ENCODE results near the gene FGF21. TPM values are rescaled to one million over a fixed set of nuclear protein-coding genes. Genes with fewer than 3 reads are reported as not detected.
"Not testable (repeated sequence)": the region's sequence is repeated elsewhere in the genome, so short reads cannot be mapped to it uniquely, and the experiment has no call there.

Gene FGF21
- total RNA-seq, 1 experiment from 2014 or later: 3.0 TPM

DNA sequence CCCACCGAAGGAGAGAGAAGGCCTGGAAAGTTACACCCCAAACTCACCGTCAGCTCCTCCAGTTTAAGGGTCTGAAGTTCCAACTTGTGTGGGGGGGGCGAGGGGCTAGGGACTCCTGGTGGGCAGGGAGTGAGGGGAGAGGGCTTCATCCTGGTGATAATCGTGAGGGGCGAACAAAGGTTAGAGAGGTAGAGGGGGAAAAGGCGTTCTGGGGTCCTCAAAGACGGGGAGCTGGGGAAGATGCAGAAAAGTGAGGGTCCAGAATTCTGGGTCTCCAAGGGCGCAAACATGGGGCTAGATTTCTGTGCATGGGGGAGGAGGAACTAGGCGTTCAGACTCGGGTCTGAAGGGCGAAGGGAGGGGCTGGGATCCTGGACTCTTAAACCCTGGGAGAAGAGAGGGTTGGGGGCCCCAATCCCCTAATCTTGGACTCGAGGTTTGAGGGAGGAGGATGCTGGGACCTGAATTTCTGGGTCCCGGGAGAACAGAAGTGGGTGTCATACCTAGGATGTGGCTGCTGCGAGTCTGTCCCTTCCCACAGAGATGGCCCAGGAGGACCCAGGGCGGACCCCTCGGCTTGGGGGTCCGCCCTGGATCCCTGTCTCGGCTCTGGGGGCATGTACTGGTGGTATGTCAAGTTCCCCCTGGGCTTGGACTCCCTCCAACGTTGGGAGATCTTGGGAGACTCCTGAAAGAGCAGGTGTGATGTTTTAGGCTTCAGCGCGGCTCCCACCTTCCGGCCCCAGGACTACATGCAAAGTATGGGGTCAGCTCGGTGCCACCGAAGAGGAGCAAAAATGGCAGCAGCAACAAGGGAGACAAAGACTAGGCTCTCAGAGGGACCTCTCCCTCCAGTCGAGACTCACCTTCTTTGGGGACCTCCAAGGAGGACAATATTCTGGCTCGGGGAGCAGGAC is 40.3 kb upstream of the FGF21 start:
- no TSS peak for BruUV-seq (replicated peaks)
- peaks cover 31% of the 10 kb centered on the region for H3K36me3 Mint-ChIP-seq (ENCODE audit: insufficient read depth, unreplicated experiment)
- intact Hi-C loops (cut with micrococcal nuclease; ENCODE audit: unreplicated experiment): loop anchor here (1.0 to 5.0 kb wide), 4 partner anchors 20 to 69 kb away; partner anchors contain the start of genes CA11 and FUT2

DNA sequence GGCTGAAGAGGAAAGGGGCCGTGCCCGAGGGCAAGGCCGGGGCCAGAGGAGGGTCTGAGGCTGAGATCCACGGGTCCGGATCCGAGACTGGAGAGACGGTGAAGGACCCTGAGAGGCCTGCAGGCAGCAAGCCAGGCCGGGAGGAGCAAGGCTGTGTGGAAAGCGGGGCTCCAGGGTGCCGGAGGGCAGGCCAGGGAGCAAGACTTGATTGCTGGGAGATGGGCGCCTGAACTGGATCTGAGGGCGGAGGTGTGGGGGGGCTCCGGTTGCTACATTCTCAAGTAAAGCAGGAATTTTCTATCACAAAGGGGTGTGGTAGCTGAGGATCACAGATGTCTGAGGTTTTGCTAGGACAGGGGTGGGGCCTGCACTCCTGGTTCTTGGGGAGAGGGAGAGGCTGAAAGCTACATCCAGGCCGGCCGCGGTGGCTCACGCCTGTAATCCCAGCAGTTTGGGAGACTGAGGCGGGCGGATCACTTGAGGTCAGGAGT is 39.6 kb upstream of the FGF21 start:
- intact Hi-C loops (cut with micrococcal nuclease; ENCODE audit: unreplicated experiment): no loop called here
- TF ChIP-seq, protein P1, sequence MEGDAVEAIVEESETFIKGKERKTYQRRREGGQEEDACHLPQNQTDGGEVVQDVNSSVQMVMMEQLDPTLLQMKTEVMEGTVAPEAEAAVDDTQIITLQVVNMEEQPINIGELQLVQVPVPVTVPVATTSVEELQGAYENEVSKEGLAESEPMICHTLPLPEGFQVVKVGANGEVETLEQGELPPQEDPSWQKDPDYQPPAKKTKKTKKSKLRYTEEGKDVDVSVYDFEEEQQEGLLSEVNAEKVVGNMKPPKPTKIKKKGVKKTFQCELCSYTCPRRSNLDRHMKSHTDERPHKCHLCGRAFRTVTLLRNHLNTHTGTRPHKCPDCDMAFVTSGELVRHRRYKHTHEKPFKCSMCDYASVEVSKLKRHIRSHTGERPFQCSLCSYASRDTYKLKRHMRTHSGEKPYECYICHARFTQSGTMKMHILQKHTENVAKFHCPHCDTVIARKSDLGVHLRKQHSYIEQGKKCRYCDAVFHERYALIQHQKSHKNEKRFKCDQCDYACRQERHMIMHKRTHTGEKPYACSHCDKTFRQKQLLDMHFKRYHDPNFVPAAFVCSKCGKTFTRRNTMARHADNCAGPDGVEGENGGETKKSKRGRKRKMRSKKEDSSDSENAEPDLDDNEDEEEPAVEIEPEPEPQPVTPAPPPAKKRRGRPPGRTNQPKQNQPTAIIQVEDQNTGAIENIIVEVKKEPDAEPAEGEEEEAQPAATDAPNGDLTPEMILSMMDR (IDR thresholded peaks at IDR 0.05; ENCODE audit: insufficient read depth in 1 of 2, low read depth in 1 of 2, low read length in 1 of 2, severe bottlenecking in 1 of 2, unreplicated experiment in 1 of 2): no peak
- ChIA-PET POLR2A (interaction anchor here (0.6 kb wide), 1 partner anchor 70 kb away, joined by 9 read pairs; no protein-coding TSS in a partner anchor), CTCF (interaction anchor here (0.7 kb wide), 1 partner anchor 569 kb away, joined by 6 read pairs; no protein-coding TSS in a partner anchor)
- Histone ChIP-seq H3K27me3 (replicated peaks; ENCODE audit: control insufficient read depth, insufficient read depth, low read length) (no peaks in the 10 kb centered on the region), H3K36me3 (ENCODE audit: control insufficient read depth, insufficient read depth, low read length) (no peaks in the 10 kb centered on the region), H3K4me3 (ENCODE audit: low read depth, low read length) (no peak overlapping the region), H3K4me1 (peaks cover 23% of the 10 kb centered on the region), H3K9me3 (peaks cover 4% of the 10 kb centered on the region; the same call in 1 of the 2 replicates)
- Mint-ChIP-seq H3K4me1 (ENCODE audit: low read depth, unreplicated experiment) (peaks cover 37% of the 10 kb centered on the region), H3K27ac (ENCODE audit: unreplicated experiment) (peak overlapping the region; percentile 90), H3K27me3 (ENCODE audit: insufficient read depth, unreplicated experiment) (no peaks in the 10 kb centered on the region), H3K4me3 (ENCODE audit: unreplicated experiment) (no peak overlapping the region), H3K9me3 (ENCODE audit: unreplicated experiment) (no peaks in the 10 kb centered on the region), H3K36me3 (ENCODE audit: insufficient read depth, unreplicated experiment) (peaks cover 38% of the 10 kb centered on the region)
- BruUV-seq (replicated peaks): no TSS peak
- DNase-seq: no peak

More for the DNA sequence above, 40.3 kb upstream of the FGF21 start:
- ChIA-PET POLR2A (interaction anchor here (1.0 to 1.7 kb wide), 6 partner anchors 17 to 278 kb away, joined by 3 to 12 read pairs (median 7); partner anchors contain the start of genes FUT2, GYS1, PPP1R15A and RUVBL2), CTCF (interaction anchor here (0.6 to 3.3 kb wide), 13 partner anchors 10 to 398 kb away, joined by 3 to 37 read pairs (median 4); partner anchors contain the start of genes CA11 and FUT2)
- Mint-ChIP-seq H3K27me3 (ENCODE audit: insufficient read depth, unreplicated experiment) (no peaks in the 10 kb centered on the region), H3K9me3 (ENCODE audit: unreplicated experiment) (no peaks in the 10 kb centered on the region), H3K4me3 (ENCODE audit: unreplicated experiment) (peak overlapping the region; percentile 84), H3K4me1 (ENCODE audit: low read depth, unreplicated experiment) (peaks cover 37% of the 10 kb centered on the region), H3K27ac (ENCODE audit: unreplicated experiment) (peak overlapping the region; percentile 90)
- Histone ChIP-seq H3K27me3 (replicated peaks; ENCODE audit: control insufficient read depth, insufficient read depth, low read length) (no peaks in the 10 kb centered on the region), H3K4me1 (peaks cover 19% of the 10 kb centered on the region), H3K36me3 (ENCODE audit: control insufficient read depth, insufficient read depth, low read length) (no peaks in the 10 kb centered on the region), H3K9me3 (peaks cover 4% of the 10 kb centered on the region; the same call in 1 of the 2 replicates), H3K4me3 (ENCODE audit: low read depth, low read length) (peak overlapping the region; percentile 75)
- DNase-seq: no peak
- TF ChIP-seq, protein P1 (IDR thresholded peaks at IDR 0.05; ENCODE audit: insufficient read depth in 1 of 2, low read depth in 1 of 2, low read length in 1 of 2, severe bottlenecking in 1 of 2, unreplicated experiment in 1 of 2): no peak

DNA sequence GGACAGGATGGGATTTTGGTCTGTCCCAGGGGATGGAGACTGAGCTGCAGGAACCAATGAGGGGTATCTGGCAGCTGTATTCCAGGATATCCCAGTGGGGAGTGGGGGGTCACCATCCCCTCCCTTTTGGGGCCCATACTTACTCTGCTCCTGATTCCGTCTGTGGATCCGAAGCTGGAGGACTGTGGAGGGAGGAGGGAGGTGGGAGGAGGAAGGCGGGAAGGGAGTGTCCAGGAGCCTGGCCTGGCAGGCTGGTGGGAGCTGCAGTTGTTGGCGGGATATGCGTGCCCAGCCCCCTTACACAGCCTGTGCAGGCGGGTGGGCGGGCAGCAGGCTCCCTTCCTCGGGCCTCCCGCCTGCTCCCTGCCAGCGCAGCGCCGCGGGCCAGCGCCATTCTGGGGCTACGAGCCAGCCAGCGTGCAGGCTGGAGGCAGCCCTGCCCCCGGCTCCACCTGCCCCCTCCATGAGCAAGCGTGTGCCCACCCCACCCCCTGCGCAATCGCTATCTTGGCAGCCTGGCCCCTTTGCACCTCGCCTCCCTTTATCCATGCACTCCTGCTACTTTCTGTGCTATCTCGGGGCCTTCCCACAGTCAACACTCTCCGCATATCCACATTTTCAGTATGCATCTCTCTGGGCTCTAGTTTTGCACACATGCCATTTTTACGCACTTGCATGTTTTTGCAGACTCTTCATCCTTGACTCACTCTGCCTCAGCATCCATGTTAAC is 38.6 kb upstream of the FGF21 start:
- peak overlapping the region; percentile 73 for H3K27ac Mint-ChIP-seq (ENCODE audit: unreplicated experiment)
- POLR2A ChIA-PET: interaction anchor here (0.6 kb wide), 2 partner anchors 176 to 1667 kb away, joined by 4 read pairs; no protein-coding TSS in a partner anchor

DNA sequence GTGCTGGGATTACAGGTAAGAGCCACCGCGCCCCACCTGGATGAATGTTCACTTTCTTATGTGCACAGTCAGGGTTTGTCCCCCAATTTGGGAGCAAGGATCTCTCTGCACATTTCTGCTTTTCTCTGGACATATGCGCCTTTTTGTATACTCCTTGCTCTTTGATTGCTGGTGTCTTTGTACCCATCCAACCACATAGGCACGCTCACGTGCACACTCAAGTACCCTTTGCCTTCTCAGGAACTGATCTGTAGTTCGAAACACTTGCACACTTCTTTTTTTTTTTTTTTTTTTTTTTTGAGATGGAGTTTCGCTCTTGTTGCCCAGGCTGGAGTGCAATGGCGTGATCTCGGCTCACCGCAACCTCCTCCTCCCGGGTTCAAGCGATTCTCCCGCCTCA is 37.2 kb upstream of the FGF21 start:
- H3K27me3 Mint-ChIP-seq (ENCODE audit: insufficient read depth, unreplicated experiment); POLR2A ChIA-PET; H3K36me3 ChIP-seq (ENCODE audit: control insufficient read depth, insufficient read depth, low read length); CTCF ChIA-PET; H3K27me3 ChIP-seq (replicated peaks; ENCODE audit: control insufficient read depth, insufficient read depth, low read length); H3K27ac Mint-ChIP-seq (ENCODE audit: unreplicated experiment); DNase-seq; H3K4me3 Mint-ChIP-seq (ENCODE audit: unreplicated experiment); H3K4me3 ChIP-seq (ENCODE audit: low read depth, low read length); BruUV-seq (replicated peaks); H3K9me3 Mint-ChIP-seq (ENCODE audit: unreplicated experiment); H3K9me3 ChIP-seq; intact Hi-C loops (cut with micrococcal nuclease; ENCODE audit: unreplicated experiment): not testable (repeated sequence)
- peaks cover 17% of the 10 kb centered on the region for H3K4me1 ChIP-seq
- peaks cover 36% of the 10 kb centered on the region for H3K36me3 Mint-ChIP-seq (ENCODE audit: insufficient read depth, unreplicated experiment)
- peaks cover 30% of the 10 kb centered on the region for H3K4me1 Mint-ChIP-seq (ENCODE audit: low read depth, unreplicated experiment)

More for the DNA sequence above, 38.6 kb upstream of the FGF21 start:
- CTCF ChIA-PET: no interaction called here
- peaks cover 37% of the 10 kb centered on the region for H3K4me1 Mint-ChIP-seq (ENCODE audit: low read depth, unreplicated experiment)
- no TSS peak for BruUV-seq (replicated peaks)
- no peaks in the 10 kb centered on the region for H3K27me3 Mint-ChIP-seq (ENCODE audit: insufficient read depth, unreplicated experiment)
- intact Hi-C loops (cut with micrococcal nuclease; ENCODE audit: unreplicated experiment): no loop called here
- Histone ChIP-seq H3K9me3 (no peaks in the 10 kb centered on the region), H3K36me3 (ENCODE audit: control insufficient read depth, insufficient read depth, low read length) (no peaks in the 10 kb centered on the region), H3K27me3 (replicated peaks; ENCODE audit: control insufficient read depth, insufficient read depth, low read length) (no peaks in the 10 kb centered on the region), H3K4me3 (ENCODE audit: low read depth, low read length) (no peak overlapping the region), H3K4me1 (peaks cover 23% of the 10 kb centered on the region)
- H3K36me3 Mint-ChIP-seq (ENCODE audit: insufficient read depth, unreplicated experiment): peaks cover 46% of the 10 kb centered on the region
- TF ChIP-seq, protein P1 (IDR thresholded peaks at IDR 0.05; ENCODE audit: insufficient read depth in 1 of 2, low read depth in 1 of 2, low read length in 1 of 2, severe bottlenecking in 1 of 2, unreplicated experiment in 1 of 2): no peak
- no peaks in the 10 kb centered on the region for H3K9me3 Mint-ChIP-seq (ENCODE audit: unreplicated experiment)
- H3K4me3 Mint-ChIP-seq (ENCODE audit: unreplicated experiment): peak overlapping the region; percentile 7
- no peak for DNase-seq
